GM03348 (cell line): ENCODE results near the gene WDFY4.

ENCODE experiments used
- DNase-seq: peaks from one replicate; pipeline ENCODE4 v3.0.0; 2012; ENCODE audit warnings: low spot score

The WDFY4 gene

DNA sequence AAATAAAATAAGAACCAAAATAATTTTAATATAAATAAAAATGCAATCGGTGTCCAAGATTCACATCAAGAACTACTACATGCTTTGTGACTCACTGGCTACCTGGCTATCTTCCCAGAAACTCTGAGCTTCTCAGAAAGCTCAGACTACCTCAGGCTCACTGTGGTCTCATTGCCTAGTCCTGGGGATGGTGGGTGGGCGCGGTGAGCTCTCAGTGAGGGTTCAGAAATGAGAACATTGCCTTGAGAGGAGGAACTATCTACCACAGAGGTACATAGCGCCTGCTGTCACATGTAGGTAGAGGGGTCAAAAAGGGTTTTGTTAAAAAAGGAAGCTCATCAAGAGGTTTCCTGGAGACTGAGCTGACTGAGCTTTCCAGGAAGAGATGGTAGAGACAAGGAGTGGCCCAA, 108.0 kb downstream of the WDFY4 start:
- DNase-seq: peak; percentile 80

DNA sequence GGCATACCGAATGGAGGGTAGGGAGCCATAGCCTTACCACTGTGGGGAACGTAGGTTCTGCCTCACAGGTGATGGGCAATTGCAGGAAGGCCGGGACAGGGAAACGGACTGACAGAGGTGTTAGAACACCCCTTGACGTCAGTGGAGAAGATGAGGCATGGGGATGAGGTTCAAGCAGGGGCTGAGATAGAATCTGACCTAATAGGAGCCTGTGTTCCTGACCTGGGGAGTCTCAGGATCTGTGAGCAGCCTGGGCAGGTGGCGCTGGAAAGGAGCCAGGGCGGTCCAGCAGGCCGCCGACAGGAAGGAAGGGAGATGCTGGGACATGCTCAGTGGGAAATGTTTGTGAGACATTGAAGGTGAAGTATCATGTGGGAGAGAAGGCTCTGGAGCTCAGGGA, 109.4 kb downstream of the WDFY4 start:
- DNase-seq: no peak

DNA sequence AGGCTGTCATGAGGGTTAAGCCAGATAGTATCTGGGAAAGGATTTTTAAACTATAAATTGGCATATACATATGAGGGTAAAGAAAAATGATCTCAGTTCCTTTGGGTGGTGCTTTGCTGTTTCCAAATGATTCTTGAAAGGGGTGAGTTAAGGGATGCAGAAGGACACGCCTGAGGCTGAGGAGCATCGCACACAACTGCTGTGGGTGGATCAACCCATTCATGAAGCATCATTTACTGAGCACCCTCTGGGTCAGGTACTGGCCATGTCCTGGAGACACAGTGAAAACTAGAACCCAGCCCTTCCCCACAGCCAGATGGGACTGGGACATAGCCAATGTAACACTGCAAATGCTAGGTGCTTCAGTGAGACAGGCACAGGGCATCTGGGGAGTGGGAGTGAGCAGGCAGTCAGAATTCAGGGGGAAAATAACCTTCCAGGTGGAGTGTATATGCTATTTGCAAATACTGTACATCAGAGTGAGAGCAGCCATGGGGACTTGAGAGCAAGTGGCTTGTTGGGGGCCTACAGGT, 112.1 kb downstream of the WDFY4 start:
- DNase-seq: no peak

DNA sequence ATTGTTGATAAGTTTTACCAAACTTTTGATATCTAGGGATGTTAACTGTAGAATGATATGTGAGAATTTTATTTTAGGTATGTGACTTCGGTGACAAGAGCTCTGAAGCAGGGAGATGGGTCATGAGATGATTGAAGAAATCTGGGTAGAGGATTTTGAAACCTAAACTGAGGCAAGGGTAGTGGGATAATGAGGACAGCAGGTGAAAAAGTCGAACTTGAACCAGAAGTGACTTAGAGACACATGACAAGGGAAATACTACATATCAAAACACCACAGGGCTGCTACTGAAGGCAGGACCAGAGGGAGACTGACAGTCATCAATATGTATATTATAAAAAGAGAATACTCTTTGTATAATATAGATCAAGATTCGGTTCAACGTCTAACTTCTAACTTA, 113.2 kb downstream of the WDFY4 start:
- DNase-seq: no peak

DNA sequence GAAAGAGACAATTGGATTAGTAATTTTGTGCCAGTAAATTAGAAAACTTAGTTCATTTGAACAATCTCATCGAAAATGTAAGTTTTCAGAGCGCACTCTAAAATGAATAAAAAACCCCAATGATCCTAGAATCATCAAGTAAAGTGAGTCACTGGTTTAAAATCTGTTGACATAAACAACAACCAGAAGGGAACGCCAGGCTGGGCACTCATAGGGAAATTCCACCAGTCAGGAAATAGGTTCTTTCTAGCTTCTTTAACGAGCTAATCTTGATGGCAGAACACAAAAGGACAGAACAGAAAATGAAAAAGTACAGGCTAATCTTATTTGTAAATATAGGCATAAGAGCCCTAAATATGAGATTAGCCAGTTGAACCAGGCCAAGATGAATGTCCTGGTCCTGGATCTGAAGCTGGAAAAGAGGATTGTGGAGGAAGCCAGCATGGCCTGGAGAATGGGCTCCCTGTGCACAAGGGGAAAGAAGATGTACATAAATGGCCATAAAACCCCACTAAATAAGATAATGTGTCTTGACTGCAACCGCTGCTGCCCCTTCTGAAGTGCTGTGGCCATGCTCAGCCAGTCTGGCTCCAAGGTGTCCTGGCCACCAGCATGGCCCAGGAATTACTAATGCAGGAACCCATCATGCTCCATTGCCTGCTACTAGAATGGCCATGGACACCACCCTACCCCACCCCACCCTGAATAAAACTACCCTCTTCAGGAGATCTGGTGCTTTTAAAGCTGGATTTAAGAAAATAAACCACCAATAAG, 114.0 kb downstream of the WDFY4 start:
- peak; percentile 58 for DNase-seq

DNA sequence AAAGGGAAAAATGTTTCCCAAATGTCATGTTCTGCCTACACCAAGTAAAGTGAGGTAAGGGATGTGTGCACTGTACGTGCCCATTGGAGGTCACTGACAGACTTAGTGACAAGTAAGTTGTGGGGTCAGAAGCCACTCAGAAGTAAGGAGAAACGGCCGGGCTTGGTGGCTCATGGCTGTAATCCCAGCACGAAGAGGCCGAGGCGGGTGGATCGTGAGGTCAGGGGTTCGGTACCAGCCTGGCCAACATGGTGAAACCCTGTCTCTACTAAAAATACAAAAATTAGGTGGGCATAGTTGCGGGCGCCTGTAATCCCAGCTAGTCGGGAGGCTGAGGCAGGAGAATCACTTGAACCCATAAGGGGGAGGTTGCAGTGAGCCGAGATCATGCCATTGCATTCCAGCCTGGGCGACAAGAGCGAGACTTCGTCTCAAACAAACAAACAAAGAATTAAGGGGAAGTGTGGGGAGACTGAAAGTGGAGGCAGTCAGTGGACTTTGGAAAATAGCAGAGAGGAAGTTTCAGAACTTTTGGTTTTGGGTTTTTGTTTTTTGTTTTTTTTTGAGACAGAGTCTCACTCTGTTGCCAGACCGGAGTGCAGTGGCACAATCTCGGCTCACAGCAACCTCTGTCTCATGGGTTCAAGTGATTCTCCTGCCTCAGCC, 114.8 kb downstream of the WDFY4 start:
- DNase-seq: no peak

DNA sequence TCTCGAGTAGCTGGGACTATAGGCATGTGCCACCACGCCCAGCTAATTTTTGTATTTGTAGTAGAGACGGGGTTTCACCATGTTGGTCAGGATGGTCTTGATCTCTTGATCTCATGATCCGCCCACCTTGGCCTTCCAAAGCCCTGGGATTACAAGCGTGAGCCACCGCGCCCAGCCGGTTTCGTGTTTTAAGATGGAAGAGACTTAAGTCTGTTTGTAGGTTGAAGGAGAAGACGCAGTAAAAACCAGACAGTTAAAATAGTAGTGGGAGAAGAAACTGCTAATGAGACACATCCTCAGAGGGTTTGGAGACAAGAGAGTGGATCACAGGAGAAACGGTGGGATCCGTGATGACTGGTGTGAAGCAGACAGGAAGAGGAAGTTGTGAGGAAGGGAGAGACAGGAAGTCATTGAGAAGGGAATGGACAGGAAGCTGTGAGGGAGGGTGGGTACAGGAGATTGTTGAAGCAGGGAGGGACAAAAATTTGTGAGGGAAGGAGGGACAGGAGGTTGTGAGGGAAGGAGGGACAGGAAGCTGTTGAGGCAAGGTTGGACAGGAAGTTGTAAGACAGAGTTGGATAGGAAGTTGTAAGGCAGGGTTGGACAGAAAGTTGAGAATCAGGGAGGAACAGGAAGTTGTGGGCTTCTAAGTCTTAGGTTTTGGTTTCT, 115.5 kb downstream of the WDFY4 start:
- no peak for DNase-seq

DNA sequence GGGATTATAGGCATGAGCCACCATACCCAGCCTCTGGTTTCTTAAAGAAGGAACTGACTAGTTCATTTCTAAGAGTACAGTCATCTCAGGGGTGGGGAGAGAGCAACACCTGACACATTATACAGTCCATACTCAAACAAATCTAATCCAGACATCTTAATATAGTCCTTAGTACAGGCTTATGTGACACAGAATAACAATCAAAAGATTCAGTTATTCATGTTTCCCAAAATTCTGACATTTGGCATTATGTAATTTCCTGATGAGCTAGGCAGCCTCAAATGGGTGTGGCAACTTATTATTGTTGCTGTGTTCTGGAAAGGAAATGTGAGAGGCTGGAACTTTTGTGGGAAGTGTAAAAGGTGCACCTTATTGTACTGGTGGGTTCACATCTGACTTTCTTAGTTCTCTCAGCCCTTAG, 116.3 kb downstream of the WDFY4 start:
- DNase-seq: peak; percentile 39

DNA sequence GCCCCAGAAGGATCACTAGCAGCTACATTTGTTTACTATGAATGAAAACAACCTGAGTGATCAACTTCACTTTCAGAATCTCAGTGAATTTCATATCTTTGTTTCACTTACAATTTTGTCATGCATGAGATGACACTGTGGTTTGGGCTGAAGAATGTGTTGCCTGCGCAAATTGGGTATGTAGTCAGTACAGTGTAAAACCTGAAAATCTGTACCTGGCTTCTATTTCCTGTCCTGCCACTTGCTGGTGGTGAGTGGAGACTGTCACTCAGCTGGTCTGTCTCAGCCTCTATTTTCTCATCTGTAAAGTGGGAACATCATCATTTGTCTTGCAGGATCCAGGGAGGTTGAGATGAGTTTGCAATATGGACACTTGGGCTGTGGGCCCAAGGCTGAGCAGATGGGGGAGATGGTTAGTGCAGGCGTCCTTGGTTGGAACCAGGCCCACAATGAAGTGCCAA, 118.0 kb downstream of the WDFY4 start:
- no peak for DNase-seq

DNA sequence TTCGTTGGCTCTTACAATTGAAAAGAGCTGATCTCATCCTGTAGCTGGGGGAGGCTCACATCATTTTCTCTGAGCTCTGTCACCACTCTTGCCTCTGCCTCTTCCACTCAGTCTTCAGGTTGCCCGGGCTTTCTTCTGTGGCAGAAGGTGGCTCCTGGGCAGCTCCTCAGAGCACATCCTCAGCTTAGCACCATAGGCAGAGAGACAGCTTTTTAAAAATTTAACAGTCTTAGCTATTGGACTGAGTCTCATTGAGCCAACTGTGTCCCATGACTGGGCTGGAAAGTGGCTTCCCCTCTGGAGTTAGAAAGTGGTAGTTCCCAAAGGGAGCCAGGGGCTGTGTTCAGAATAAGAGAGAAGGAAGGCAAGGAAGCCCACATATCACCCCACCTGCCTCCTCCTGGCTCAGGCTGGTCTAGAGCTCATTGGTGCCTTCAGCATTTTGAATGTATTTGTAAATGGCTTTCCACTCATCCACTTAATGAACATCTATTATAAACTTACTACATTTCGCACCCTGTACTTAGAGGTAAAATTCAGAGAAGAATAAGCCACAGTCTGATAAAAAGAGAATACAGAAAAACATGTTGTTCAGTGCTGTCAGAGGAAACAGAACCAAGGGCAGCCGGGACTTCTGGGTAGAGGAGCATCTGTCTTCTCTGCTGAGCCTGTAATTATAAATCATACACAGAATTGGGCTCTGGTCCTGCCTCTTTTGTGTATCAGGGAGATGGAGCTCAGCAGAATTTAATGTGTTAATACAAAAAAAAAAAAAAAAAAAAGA, 119.3 kb downstream of the WDFY4 start:
- no peak for DNase-seq

DNA sequence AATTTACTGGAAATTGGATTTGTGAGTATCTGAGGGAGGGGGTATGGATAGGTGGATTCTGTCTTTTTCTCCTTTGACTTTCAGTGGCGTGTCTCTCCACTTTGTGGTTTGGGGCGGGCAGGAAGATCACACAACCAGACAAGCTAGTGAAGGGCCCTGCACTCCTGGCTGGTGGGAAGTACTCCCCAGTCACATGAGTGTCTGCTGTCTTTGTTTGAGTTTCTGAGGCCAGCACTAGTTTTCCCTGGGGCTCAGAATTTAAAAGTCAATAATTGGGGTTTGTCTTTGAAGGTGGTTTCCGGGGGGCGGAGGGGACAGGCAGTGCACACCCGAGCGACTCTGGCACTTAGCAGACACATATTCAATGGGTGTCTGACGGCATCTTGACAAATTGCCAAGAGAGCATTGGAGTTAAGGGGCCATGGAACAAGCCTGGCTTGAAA, 120.1 kb downstream of the WDFY4 start:
- no peak for DNase-seq

DNA sequence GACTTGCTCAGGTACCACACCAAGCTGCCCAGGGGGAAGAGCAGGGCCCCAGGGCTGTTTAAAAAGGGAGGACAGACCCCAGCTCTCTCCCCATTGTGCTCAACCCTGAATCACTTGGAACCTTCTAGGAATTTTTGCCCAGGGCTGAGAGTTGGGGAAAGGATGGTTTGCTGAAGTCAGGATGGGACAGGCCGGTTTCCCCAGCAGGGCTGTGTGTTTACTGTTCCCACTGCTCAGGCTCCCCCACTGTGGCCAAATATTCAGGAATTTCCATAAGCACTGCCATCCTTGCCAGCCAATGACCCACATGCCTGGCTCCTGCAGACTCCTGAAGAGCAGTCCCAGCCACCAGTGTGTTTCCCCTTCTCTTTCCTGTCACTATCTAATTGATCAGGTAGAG, 120.7 kb downstream of the WDFY4 start:
- DNase-seq: no peak

DNA sequence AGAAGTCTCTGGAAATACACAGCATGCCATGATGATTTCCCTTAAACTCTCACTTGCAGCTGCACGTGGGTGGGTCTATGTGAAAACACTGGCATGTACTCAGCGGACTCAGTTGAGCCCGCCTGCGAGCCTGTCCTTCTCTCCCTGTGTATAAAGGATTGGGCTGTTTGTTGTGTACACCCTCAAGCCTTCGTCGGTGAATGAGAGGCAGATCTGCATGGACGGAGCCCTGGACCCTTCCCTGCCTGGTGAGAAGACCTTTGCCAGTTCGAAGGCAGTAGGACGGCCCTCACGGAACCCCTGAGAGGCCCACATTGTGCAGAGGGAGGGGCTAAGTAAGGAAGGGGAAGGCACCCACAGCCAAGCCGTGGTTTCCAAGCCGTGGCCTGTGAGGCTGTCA, 121.2 kb downstream of the WDFY4 start:
- DNase-seq: peak; percentile 37

DNA sequence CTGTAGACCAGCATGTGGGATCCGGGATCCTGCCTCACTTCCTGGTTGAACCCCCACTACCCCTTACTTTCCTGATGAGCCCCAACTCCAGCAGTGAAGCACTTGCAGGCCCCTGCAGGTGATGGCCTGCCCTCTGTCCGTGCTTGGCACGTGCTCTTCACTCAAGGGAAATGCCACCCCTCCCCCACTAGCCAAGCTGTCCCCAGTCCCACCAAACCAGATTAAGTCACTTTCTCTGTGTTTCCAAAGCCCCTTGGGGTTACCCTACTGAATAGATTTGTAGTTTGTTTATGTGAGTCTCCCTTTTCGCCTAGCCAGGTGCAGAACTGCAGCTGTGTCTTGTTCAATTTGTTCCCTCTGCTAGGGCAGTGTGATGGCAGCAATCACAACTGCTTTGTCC, 121.7 kb downstream of the WDFY4 start:
- no peak for DNase-seq

DNA sequence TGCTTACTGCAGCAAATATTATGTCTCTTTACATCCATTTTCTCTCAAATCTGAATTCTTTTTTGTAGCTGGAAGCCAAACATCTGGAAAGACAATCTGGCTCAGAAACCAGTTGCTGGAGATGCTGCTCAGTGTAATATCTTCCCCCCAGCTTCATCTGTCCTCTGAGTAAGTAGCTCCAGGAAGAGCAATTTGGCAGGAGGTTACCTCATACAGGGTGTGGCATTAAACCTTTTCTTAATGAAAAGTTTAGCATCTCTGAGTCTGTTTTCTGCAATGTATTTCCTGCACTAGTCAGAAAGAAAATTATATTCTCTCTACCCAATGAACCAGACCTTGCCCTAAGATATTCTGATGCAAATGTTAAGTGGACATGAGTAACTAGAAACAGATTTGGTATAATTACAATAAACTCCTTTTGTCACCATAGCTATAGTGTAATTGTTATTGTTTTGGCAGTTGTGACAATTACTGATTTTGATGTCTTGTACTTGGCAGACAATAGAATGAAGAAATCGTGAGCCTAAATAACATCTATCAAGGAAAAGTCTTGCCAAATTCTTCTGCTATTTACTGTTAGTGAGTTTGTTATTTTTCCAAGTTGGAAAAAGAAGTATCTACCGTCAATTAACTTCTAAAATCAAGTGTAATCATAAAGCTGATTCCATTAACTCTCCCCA, 123.3 kb downstream of the WDFY4 start:
- DNase-seq: no peak

DNA sequence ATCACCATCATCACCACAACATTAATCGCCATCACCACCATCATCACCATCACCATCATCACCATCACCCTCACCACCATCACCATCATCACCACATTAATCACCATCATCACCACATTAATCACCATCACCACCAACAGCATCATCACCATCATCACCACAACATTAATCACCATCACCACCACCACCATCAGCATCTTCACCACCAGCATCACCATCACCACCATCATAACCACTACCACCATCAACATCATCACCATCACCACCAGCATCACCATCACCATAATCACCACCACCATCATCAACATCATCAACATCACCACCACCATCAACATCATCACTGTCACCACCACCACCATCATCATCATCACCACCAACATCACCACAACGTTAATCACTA, 124.6 kb downstream of the WDFY4 start:
- no peak for DNase-seq

DNA sequence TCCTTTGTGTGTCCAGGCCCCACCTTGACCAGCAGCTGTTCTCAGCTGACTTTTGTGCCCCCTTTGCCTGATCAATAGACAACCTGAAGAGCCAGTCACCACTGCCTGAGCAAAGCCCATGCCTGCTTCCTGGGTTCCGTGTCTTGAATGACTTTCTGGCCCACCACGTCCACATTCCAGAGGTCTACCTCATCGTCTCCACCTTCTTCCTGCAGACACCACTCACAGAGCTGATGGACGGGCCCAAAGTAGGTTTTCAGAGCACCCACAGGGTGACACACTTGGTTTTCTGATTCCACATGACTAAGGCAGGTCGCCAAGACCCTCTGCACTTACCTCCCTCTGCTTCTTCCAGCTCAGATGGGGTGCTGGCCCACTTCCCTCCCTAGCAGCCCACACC, 126.8 kb downstream of the WDFY4 start:
- DNase-seq: peak; percentile 45

DNA sequence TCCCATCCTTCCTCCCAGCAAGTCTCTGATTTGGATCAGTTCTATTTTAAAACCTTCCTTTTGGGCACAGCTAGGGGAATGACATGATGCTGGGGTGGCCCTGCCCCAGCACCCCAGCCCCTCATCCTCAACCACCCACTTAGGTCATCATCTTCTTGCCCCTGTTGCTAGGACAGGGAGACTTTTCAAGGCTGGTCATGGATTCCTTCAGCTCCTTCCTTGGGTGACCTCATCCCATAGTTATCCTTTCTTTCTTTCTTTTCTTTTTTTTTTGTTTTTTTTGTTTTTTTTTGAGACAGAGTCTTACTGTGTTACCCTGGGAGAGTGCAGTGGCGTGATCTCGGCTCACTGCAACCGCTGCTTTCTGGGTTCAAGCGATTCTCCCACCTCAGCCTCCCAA, 127.2 kb downstream of the WDFY4 start:
- peak; percentile 62 for DNase-seq

DNA sequence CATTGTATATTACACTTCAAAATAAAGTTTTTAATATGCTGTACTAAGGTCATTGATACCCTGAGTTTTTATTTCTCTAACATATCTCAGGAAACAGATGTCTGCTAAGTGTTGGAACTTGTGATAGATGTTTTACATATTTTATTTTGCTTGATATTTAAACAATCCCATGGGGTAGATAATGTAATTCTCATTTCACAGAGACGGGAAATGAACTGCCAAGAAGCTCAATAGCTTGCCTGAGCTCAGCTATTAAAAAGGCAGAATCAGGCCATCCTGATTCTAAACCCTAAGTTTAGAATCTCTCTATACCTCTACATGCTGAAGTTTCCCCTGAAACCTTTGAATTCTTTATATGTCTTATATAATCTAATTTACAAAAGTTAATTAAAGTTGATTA, 128.6 kb downstream of the WDFY4 start:
- DNase-seq: no peak

DNA sequence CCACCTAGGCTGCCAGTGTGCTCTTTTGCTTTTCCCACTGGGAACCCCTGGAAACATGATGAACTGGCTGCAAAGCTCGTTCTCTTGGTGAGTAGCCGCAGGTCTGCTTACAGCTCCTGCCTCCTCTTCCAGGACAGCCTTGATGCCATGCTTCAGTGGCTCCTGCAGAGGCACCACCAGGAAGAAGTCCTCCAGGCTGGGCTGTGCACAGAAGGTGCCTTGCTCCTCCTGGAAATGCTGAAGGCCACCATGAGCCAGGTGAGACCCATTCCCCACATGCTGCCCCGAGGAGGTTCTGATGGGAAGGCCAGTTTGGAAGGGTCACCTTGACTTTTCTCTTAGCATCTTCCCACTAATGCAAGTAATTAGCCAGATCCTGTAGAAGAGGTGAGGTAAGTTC, 129.2 kb downstream of the WDFY4 start:
- DNase-seq: no peak

DNA sequence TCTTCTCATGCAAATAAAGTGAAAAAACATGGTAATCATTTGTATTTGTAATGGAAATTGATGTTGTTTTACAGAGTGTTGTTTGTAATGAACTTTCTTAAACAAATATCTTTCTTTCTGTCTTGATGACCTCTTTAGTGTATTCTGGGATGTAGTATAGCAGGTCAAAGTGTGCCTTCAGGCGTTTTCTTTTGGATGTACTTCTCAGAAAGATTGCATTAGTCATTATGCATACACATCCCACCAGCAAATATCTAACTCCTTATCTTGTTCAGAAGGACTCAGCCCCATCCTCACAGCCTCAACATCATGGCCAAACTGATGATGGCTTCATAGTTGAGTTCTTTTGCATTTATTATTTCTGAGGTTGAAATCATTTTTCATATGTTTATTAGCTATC, 130.3 kb downstream of the WDFY4 start:
- no peak for DNase-seq
